Stimulated activated naive CD8-positive, alpha-beta T cell treated with anti-CD3 and anti-CD28 coated beads, Interleukin-15, Interleukin-2, amounts not matched to agents 100 ng/mL and 50 ng/mL, for 24 hours (primary cell): Measurements from ENCODE around the gene ATXN2L.
"Not testable (repeated sequence)": the region's sequence is repeated elsewhere in the genome, so short reads cannot be mapped to it uniquely, and the experiment has no call there.

ENCODE experiments used
- H3K27ac Mint-ChIP-seq: one replicate; pipeline ENCODE4 v1.8.0; 2021; ENCODE audit warnings: mild to moderate bottlenecking, mixed read lengths
- H3K27me3 Mint-ChIP-seq: one replicate; pipeline ENCODE4 v1.8.0; 2021; ENCODE audit warnings: mixed read lengths
- H3K36me3 Mint-ChIP-seq: one replicate; pipeline ENCODE4 v1.8.0; 2021; ENCODE audit warnings: low read depth, mixed read lengths
- H3K4me1 Mint-ChIP-seq: one replicate; pipeline ENCODE4 v1.8.0; 2021; ENCODE audit warnings: low read depth, mixed read lengths
- H3K4me3 Mint-ChIP-seq: one replicate; pipeline ENCODE4 v1.8.0; 2021; ENCODE audit warnings: mild to moderate bottlenecking, mixed read lengths
- H3K9me3 Mint-ChIP-seq: one replicate; pipeline ENCODE4 v1.8.0; 2021; ENCODE audit warnings: mixed read lengths

The ATXN2L gene

GRCh38 chr16:28822520-28823290 is at the start of gene ATXN2L:
Gene ATXN2L (plus strand): TSS chr16:28822999. CDS start chr16:28823260, 261 bp downstream.
- Mint-ChIP-seq H3K27ac (peak within 1 kb of the TSS; percentile 100), H3K36me3 (peaks cover 55% of the 10 kb centered on the region), H3K4me1 (peaks cover 59% of the 10 kb centered on the region), H3K4me3 (peak within 1 kb of the TSS; percentile 99), H3K27me3 (no peaks in the 10 kb centered on the region), H3K9me3 (no peaks in the 10 kb centered on the region)

GRCh38 chr16:28781697-28782096 is 41.1 kb upstream of the ATXN2L start:
- not testable (repeated sequence) for H3K27ac Mint-ChIP-seq, H3K36me3 Mint-ChIP-seq, H3K4me3 Mint-ChIP-seq, H3K4me1 Mint-ChIP-seq, H3K9me3 Mint-ChIP-seq, H3K27me3 Mint-ChIP-seq

- not testable (repeated sequence) for H3K4me1 Mint-ChIP-seq, H3K27ac Mint-ChIP-seq, H3K4me3 Mint-ChIP-seq, H3K27me3 Mint-ChIP-seq, H3K9me3 Mint-ChIP-seq, H3K36me3 Mint-ChIP-seq
Measured at GRCh38 chr16:28782357-28782756, 40.4 kb upstream of the ATXN2L start.

GRCh38 chr16:28802235-28803019 is 20.4 kb upstream of the ATXN2L start:
- H3K9me3 Mint-ChIP-seq, H3K4me1 Mint-ChIP-seq, H3K27me3 Mint-ChIP-seq, H3K27ac Mint-ChIP-seq, H3K36me3 Mint-ChIP-seq: not testable (repeated sequence)
- peak overlapping the region; percentile 13 for H3K4me3 Mint-ChIP-seq

GRCh38 chr16:28807445-28808120 is 15.2 kb upstream of the ATXN2L start:
- H3K27ac Mint-ChIP-seq, H3K4me1 Mint-ChIP-seq, H3K36me3 Mint-ChIP-seq, H3K27me3 Mint-ChIP-seq, H3K9me3 Mint-ChIP-seq, H3K4me3 Mint-ChIP-seq: not testable (repeated sequence)

- no peak overlapping the region for H3K4me3 Mint-ChIP-seq
- H3K9me3 Mint-ChIP-seq = no peaks in the 10 kb centered on the region
- H3K36me3 Mint-ChIP-seq = peaks cover 33% of the 10 kb centered on the region
- H3K27ac Mint-ChIP-seq = peak overlapping the region; percentile 46
- no peaks in the 10 kb centered on the region for H3K27me3 Mint-ChIP-seq
- H3K4me1 Mint-ChIP-seq = peaks cover 35% of the 10 kb centered on the region
Measured at GRCh38 chr16:28820016-28820415, 2.8 kb upstream of the ATXN2L start.

GRCh38 chr16:28820546-28820945 is 2.3 kb upstream of the ATXN2L start:
- H3K4me1 Mint-ChIP-seq = peaks cover 41% of the 10 kb centered on the region
- H3K9me3 Mint-ChIP-seq, H3K27me3 Mint-ChIP-seq: not testable (repeated sequence)
- H3K36me3 Mint-ChIP-seq = peaks cover 38% of the 10 kb centered on the region
- peak overlapping the region; percentile 62 for H3K4me3 Mint-ChIP-seq
- H3K27ac Mint-ChIP-seq = peak overlapping the region; percentile 46

GRCh38 chr16:28821874-28822519 is 802 bp upstream of the ATXN2L start:
- peak overlapping the region; percentile 92 for H3K4me3 Mint-ChIP-seq
- no peaks in the 10 kb centered on the region for H3K27me3 Mint-ChIP-seq
- peak overlapping the region; percentile 96 for H3K27ac Mint-ChIP-seq
- H3K4me1 Mint-ChIP-seq = peaks cover 54% of the 10 kb centered on the region
- H3K9me3 Mint-ChIP-seq = no peaks in the 10 kb centered on the region
- H3K36me3 Mint-ChIP-seq = peaks cover 48% of the 10 kb centered on the region

- Mint-ChIP-seq H3K36me3 (peaks cover 62% of the 10 kb centered on the region), H3K4me1 (peaks cover 62% of the 10 kb centered on the region), H3K27me3 (no peaks in the 10 kb centered on the region), H3K27ac (peak overlapping the region; percentile 100), H3K4me3 (peak overlapping the region; percentile 99), H3K9me3 (no peaks in the 10 kb centered on the region)
Measured at GRCh38 chr16:28823291-28823872, 583 bp downstream of the ATXN2L start.

GRCh38 chr16:28823873-28824716 is 1.3 kb downstream of the ATXN2L start:
- peaks cover 69% of the 10 kb centered on the region for H3K36me3 Mint-ChIP-seq
- H3K9me3 Mint-ChIP-seq = no peaks in the 10 kb centered on the region
- H3K4me3 Mint-ChIP-seq = peak overlapping the region; percentile 99
- H3K27me3 Mint-ChIP-seq = no peaks in the 10 kb centered on the region
- H3K27ac Mint-ChIP-seq = peak overlapping the region; percentile 100
- H3K4me1 Mint-ChIP-seq = peaks cover 62% of the 10 kb centered on the region

GRCh38 chr16:28824717-28824973 is 1.8 kb downstream of the ATXN2L start:
- H3K4me1 Mint-ChIP-seq = peaks cover 66% of the 10 kb centered on the region
- H3K27me3 Mint-ChIP-seq = no peaks in the 10 kb centered on the region
- peak overlapping the region; percentile 100 for H3K27ac Mint-ChIP-seq
- peak overlapping the region; percentile 99 for H3K4me3 Mint-ChIP-seq
- H3K9me3 Mint-ChIP-seq = no peaks in the 10 kb centered on the region
- peaks cover 73% of the 10 kb centered on the region for H3K36me3 Mint-ChIP-seq

- Mint-ChIP-seq H3K4me1 (peaks cover 54% of the 10 kb centered on the region), H3K36me3 (peaks cover 79% of the 10 kb centered on the region), H3K27ac (peak overlapping the region; percentile 100), H3K4me3 (peak overlapping the region; percentile 45), H3K9me3 (no peaks in the 10 kb centered on the region), H3K27me3 (no peaks in the 10 kb centered on the region)
Measured at GRCh38 chr16:28826141-28826540, 3.3 kb downstream of the ATXN2L start.

- Mint-ChIP-seq H3K9me3 (no peaks in the 10 kb centered on the region), H3K4me1 (peaks cover 37% of the 10 kb centered on the region), H3K4me3 (no peak overlapping the region), H3K36me3 (peaks cover 89% of the 10 kb centered on the region), H3K27me3 (no peaks in the 10 kb centered on the region), H3K27ac (no peak overlapping the region)
Measured at GRCh38 chr16:28829747-28830146, 6.9 kb downstream of the ATXN2L start.

GRCh38 chr16:28830531-28830930 is 7.7 kb downstream of the ATXN2L start:
- Mint-ChIP-seq H3K4me3 (no peak overlapping the region), H3K4me1 (peaks cover 29% of the 10 kb centered on the region), H3K27ac (peak overlapping the region; percentile 71), H3K9me3 (no peaks in the 10 kb centered on the region), H3K27me3 (no peaks in the 10 kb centered on the region), H3K36me3 (peaks cover 89% of the 10 kb centered on the region)
